ENCODE results near the gene NAA25. TPM values are rescaled to one million over a fixed set of nuclear protein-coding genes. Genes with fewer than 3 reads are reported as not detected.
A peak's percentile ranks its signal among the peaks of the same experiment; 100 is the strongest.
"Not testable (repeated sequence)": the region's sequence is repeated elsewhere in the genome, so short reads cannot be mapped to it uniquely, and the experiment has no call there.

Gene NAA25
- total RNA-seq, 1 donor from 2014 or later: 18.6 TPM

GRCh38 chr12:112061137-112061536 lies 47.4 kb downstream of the NAA25 start:
- no peak for ATAC-seq

GRCh38 chr12:112049351-112049750 lies 59.2 kb downstream of the NAA25 start:
- ATAC-seq: no peak

GRCh38 chr12:112046003-112046402 lies 62.6 kb downstream of the NAA25 start:
- no peak for ATAC-seq

GRCh38 chr12:112036614-112037013 lies 72.0 kb downstream of the NAA25 start:
- not testable (repeated sequence) for ATAC-seq

GRCh38 chr12:112035219-112035785 lies 73.3 kb downstream of the NAA25 start:
- no peak for ATAC-seq

GRCh38 chr12:112032292-112032691 lies 76.3 kb downstream of the NAA25 start:
- ATAC-seq: no peak

GRCh38 chr12:112031472-112031871 lies 77.1 kb downstream of the NAA25 start:
- ATAC-seq: no peak

GRCh38 chr12:112029301-112029700 lies 79.3 kb downstream of the NAA25 start:
- ATAC-seq: no peak

GRCh38 chr12:112025808-112026375 lies 82.7 kb downstream of the NAA25 start:
- ATAC-seq: peak; percentile 20

- ATAC-seq: no peak
These were observed 84.7 kb downstream of the NAA25 start for GRCh38 chr12:112023759-112024396.

- ATAC-seq: no peak
These were observed 86.2 kb downstream of the NAA25 start for GRCh38 chr12:112022241-112023016.

- no peak for ATAC-seq
These were observed 87.6 kb downstream of the NAA25 start for GRCh38 chr12:112020947-112021457.

- ATAC-seq: no peak
These were observed 89.9 kb downstream of the NAA25 start for GRCh38 chr12:112018571-112019237.

- ATAC-seq: no peak
These were observed 91.5 kb downstream of the NAA25 start for GRCh38 chr12:112017041-112017440.

GRCh38 chr12:112015938-112016337 lies 92.6 kb downstream of the NAA25 start:
- no peak for ATAC-seq

GRCh38 chr12:112013601-112014402 lies 94.8 kb downstream of the NAA25 start:
- ATAC-seq: peak; percentile 57

- peak; percentile 94 for ATAC-seq
These were observed 95.6 kb downstream of the NAA25 start, which contains the start of the genes ERP29 and TMEM116 for GRCh38 chr12:112012775-112013600. TSS of gene ERP29 (plus strand) at chr12:112013426. CDS start at chr12:112013466, 40 bp downstream. TSS of gene TMEM116 (minus strand) at chr12:112013165. CDS start at chr12:112005270, 7,895 bp downstream.

GRCh38 chr12:112011685-112012084 lies 96.9 kb downstream of the NAA25 start:
- no peak for ATAC-seq

- no peak for ATAC-seq
These were observed 97.9 kb downstream of the NAA25 start for GRCh38 chr12:112010415-112011344.
